HG03045 (cell line): Measurements from ENCODE around the gene FAF1.
"Not testable (repeated sequence)": the region's sequence is repeated elsewhere in the genome, so short reads cannot be mapped to it uniquely, and the experiment has no call there.

Experiments
- ATAC-seq: cut with Tn5 transposase; IDR thresholded peaks from one replicate; pipeline ENCODE4 v1.9.1; 2021; ENCODE audit warnings: mild to moderate bottlenecking, moderate library complexity; ENCODE audit not compliant: unreplicated experiment

Gene FAF1

DNA sequence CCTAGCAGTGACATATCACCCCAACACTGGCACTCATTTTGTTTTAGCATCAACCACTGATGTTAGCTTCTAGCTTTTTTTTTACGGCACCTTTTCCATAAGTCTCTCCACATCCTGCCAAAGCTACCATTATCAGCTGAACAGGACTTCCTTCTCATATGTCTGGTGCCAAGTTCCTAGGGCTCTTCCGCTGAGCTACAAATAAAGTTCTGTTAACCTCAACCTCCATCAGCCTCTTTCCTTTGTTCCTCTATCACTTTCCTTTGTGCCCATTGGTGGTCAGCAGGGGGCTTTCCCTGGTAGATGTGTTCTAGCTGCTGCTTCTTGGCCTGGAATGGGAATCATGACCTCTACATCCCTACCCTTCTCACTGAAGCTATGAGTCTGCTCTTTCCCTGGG lies 163.8 kb downstream of the FAF1 start:
- ATAC-seq: peak; percentile 27

DNA sequence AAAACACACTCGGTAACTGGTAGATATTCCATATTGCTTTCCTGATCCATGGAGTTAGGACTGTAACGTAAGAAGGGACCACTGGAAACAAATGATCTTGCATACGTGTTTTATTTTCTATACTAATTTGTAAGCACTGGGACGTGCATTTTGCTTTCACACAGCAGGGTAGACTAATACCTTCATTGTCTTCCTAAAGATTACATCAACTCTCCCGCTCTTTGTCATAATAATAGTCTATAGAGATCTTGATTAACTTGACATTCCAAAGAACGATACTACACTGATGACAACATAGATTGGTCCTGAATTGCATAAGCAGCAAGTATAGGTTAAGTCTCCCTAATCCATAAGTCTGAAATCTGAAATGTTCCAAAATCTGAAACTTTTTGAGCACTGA lies 166.5 kb downstream of the FAF1 start:
- no peak for ATAC-seq

DNA sequence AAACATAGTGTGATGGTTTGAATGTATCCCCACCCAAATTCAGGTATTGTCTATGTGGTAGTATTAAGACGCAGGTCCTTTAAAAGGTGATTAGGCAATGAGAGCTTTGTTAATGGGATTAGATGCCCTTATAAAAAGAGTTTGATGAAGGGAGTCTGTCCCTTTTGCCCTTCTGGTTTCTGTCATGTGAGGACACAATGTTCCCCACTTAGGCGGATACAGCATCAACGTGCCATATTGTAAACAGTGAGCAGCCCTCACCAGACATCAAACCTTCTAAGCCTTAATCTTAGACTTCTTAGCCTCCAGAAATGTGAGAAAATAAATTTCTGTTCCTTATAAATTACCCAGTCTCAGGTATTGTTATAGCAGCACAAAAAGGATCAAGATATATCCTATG lies 172.8 kb downstream of the FAF1 start:
- ATAC-seq: no peak

DNA sequence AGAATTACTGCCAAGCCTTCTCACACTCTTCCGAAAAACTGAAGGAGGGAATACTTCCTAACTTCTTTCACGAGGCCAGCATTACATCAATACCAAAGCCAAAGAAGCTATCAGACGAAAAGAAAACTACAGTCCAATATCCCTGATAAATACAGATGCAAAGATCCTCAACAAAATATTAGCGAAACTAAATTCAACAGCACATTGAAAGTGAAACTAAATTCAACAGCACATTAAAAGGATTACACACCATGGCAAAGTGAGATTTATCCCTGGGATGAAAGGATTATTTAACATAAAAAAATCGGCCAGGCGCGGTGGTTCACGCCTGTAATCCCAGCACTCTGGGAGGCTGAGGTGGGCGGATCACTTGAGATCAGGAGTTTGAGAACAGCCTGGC lies 176.8 kb downstream of the FAF1 start:
- ATAC-seq: no peak

DNA sequence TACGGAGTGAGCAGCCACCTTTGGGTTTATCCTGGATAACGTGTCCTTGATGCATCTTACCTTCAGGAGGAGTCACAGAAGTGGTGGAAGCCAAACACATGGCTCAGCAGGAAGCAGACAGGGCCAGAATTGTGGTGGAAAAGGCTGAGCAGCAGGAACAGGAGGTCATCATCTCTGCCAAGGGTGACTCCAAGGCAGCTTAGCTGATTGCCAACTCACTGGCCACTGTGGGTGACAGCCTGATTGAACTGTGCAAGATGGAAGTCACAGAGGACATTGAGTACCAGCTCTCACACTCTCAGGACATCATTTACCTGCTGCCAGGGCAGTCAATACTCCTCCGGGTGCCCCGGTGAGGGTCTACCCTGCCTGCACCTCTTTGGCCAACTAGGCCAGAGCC lies 179.3 kb downstream of the FAF1 start:
- no peak for ATAC-seq

DNA sequence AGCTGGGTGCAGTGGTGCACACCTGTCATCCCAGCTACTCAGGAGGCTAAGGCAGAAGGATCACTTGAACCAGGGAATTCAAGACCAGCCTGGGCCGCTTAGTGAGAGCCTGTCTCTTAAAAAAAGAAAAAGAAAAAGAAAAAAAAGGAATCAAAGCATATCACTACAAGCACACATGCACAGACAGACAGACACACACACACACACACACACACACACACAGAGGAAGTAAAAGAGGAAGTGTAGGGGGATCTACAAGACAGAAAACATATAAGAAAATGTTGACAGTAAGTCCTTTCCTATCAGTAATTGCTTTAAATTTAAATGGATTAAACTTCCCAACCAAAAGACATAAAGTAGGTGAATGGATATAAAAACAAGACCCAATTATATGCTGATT lies 180.3 kb downstream of the FAF1 start:
- ATAC-seq: no peak

DNA sequence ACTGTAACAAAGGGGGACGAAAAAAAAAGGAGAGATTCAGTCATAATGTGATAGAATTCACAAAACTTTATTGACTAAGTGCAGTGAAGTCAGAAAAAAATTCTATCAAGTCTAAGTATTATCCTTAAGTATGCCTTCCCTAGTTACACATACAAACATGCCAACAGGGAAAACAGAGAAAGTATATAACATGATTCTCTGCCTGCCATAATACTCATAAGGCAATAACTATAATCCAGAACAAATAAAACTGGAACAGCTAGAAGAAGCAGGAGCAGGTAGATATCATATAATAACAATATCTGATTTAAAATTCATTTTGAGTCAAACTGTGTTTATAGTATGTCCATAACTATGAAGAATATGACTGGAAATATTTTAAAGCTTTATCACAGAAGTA lies 184.3 kb downstream of the FAF1 start:
- no peak for ATAC-seq

DNA sequence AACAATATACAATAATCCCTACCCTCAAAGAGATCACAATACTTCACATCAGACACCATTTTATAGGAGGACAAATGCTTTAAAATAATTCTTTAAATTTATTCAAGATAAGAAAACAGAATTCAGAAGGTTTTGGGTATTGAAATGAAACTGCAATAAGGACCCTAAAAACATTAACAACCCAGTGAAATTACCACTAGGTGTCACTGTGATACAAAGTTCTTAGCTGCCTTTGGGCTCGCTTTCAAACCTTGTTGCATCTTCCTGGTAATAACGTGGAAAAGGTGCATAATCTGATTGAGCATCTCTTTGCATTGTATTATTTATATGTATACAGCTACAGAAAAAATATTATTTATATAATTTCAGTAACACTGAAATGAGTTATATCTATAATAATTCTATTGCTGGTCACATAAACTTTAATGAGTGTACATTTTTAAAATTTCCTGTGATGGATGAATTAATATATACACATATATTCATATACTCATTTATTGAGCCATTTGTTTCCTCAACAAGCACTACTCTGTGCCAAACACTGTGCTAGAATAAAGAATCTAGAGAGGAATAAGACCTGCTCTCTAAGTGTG lies 185.2 kb downstream of the FAF1 start:
- ATAC-seq: no peak

DNA sequence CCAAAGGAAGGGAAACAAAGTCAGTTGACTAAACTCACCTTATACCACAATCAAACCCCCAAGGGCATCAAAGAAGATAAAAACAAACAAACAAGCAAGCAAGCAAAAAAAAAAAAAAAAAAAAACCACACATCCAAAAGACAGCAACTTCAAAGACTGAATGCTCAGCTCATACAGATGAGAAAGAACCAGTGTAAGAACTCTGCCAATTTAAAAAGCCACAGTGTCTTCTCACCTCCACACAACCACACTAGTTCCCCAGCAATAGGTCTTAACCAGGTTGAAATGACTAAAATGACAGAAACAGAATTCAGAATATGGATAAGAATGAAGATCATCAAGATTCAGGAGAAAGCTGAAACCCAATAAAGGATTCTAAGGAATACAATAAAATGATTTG lies 193.4 kb downstream of the FAF1 start:
- ATAC-seq: no peak

DNA sequence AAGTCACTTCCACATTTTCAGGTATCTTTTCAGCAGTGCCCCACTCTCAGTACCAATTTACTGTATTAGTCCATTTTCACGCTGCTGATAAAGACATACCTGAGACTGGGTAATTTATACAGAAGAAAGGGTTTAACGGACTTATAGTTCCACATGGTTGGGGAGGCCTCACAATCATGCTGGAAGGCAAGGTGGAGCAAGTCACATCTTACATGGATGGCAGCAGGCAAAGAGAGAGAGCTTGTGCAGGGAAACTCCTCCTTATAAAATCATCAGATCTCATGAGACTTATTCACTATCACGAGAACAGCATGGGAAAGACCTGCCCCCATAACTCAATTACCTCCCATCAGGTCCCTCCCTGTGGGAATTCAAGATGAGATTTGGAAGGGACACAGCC lies 203.5 kb downstream of the FAF1 start:
- not testable (repeated sequence) for ATAC-seq

DNA sequence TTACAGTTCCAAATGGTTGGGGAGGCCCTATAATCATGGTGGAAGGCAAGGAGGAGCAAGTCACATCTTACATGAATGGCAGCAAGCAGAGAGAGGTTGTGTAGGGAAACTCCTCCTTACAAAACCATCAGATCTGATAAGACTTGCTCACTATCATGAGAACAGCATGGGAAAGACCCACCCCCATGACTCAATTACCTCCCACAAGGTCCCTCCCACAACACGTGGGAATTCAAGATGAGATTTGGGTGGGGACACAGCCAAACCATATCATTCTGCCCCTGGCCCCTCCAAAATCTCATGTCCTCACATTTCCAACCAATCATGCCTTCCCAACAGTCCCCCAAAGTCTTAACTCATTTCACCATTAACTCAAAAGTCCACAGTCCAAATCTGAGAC lies 205.3 kb downstream of the FAF1 start:
- not testable (repeated sequence) for ATAC-seq

DNA sequence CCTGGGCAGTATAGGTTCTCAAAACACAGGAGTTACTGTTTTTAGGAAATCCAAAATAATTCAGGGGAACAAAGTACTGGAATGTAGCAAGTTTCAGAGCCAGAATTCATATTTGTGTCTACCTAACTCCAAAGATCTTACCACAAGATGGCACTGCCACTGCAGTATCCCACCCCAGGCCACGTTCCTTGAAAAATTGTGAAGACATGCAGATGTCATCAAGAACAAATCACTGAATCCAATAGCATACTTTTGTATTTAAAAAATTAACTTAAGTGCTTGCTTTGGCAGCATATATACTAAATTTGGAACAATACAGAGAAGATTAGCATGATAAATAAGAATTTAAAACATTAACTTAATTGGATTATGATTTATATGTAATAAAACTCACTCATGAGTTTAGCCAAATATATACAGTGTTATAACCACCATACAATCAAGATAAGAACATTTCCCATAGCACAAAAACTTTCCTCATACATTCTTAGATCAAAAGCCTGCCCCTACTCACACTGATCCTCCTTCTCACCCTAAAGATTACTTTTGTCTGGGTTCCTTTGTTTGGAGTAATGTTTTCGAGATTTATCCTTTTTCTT lies 209.9 kb downstream of the FAF1 start:
- no peak for ATAC-seq

DNA sequence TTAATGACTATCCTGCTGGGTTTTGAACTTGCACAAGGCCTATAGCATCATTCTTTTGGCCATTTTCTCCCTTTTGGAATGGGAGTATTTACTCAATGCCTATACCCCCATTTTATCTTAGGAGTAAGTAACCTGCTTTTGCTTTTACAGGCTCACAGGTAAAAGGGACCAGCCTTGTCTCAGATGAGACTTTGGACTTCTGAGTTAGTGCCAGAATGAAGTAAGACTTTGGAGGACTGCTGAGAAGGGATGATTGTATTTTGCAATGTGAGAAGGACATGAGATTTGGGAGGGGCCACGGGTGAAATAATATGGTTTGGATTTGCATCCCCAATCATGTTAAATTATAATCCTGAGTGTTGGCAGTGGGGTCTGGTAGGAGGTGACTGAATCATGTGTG lies 212.7 kb downstream of the FAF1 start:
- ATAC-seq: no peak

DNA sequence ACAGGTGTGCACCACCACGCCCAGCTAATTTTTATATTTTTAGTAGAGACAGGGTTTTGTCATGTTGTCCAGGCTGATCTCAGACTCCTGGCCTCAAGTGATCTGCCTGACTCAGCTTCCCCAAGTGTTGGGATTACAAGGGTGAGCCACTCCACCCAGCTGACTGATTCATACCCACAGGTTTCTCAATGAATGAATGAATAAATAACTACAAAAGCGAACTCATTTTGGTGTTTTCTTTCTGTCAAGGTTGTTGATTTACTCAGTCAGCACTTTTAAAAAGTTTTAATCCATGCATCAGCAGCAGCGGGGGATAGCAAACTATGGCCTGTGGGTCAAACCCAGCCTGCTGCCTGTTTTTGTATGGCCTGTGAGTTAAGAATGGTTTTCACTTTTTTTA lies 217.5 kb downstream of the FAF1 start:
- ATAC-seq: no peak

DNA sequence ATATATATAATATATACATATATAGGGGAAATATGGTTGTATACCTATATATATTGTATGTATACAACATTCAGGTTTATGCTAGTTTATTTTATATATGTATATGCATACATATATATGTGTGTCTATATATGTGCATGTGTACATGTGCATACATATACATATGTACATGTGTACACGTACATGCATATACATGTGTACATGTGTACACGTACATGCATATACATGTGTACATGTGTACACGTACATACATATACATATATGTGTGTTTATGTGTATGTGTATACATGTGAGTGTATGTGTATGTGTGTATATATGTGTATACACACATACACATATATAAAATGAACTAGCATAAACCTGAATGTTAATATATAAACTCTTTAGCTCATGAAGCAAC lies 220.9 kb downstream of the FAF1 start:
- no peak for ATAC-seq

DNA sequence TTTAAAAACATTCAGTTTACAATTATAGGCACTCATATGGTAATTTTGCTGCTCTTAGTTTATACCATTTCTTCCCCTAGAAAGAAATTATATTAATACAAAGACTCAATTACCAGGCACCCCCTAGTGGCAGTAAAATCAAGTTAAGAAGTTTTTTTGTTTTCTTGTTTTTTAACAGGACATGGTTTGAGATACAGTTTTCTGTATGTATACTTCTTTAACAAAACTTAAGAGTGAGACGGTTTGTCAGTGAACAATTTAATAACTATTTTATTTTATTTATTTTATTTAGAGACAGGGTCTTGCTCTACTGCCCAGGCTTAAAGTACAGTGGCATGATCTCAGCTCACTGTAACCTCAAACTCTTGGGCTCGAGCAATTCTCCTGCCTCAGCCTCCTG lies 224.6 kb downstream of the FAF1 start:
- no peak for ATAC-seq

DNA sequence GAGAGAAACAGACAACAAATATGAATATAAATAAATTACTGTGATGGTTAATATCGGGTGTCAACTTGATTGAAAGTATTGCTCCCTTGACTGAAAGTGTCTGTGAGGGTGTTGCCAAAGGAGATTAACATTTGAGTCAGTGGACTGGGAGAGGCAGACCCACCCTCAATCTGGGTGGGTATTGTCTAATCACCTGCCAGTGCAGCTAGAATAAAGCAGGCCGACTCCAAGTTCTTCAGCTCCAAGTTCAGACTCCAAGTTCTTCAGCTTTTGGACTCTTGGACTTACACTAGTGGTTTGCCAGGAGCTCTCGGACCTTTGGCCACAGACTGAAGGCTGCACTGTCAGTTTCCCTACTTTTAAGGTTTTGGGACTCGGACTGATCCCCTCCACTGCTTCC lies 232.5 kb downstream of the FAF1 start:
- not testable (repeated sequence) for ATAC-seq

DNA sequence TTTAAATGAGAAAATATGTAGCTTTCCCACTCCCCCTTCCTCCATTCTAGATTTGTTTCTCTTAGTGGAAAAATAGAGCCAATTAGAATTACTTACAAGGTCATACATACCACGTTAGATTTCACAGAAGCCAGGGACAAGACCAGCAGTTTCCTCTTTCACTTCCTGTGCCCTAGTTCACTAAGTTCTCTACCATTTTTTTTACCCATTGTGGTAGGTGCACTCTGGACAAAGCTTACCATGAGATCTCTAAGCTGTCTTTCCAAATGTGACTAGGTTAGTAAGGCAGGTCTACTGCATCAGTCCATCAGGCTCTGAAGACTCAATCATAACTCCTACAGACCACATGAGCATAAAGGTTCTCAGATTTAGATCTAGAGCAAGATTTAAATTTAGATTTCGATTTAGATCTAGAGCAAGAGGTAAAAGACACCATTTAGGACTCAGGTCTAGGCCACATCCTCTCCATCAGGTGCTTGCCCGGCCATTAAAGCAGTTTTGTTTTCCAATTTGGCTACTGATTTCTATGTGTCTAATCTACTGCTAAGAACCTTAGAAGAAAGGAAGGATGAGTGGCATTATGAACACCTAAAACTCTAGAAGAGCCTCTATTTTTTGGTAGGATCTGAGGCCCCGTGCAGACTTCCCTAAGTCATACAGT lies 235.3 kb downstream of the FAF1 start:
- no peak for ATAC-seq

DNA sequence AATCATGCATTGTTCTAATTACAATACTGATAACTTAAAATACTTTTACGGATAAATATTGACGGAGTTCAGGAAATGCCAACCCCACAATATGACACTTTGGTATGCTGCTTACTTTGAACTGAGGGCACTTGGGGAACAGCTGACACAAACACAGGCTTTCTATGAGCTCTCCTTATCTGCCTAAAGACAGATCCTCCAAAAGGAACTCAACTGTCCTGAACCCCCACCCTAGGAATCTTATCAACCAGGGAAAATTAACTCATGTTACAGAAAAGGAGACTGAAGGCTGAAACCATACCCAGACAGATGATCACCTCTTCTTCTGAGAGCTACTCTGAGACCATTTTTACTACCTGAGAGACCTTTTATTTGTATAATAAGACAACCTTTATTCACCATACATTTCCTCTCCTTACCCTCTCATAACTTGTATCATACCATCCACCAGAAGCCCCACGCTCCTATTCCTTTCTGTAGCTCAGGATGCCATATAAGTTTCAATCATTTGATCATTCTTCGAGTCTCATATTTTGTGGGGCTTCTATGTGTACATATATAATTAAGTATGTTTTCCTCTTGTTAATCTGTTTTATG lies 239.5 kb downstream of the FAF1 start:
- ATAC-seq: no peak

DNA sequence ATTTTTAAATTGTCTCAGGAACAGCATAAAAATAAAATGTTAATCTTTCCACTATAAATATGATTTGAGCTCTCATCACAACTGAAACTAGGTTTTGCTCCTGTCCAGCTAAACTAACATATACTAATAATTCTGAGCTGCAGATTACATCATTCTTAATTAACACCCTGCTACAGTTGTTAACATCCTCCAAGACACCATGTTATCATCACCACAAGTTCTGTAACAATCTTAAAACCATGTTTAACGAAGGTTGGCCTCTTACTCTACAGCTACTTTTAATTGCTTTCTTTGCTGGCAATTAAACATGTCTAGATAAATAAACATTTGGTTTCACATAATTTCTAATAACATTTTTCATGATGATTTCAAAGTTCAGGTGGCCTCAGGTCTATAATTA lies 240.9 kb downstream of the FAF1 start:
- ATAC-seq: no peak

DNA sequence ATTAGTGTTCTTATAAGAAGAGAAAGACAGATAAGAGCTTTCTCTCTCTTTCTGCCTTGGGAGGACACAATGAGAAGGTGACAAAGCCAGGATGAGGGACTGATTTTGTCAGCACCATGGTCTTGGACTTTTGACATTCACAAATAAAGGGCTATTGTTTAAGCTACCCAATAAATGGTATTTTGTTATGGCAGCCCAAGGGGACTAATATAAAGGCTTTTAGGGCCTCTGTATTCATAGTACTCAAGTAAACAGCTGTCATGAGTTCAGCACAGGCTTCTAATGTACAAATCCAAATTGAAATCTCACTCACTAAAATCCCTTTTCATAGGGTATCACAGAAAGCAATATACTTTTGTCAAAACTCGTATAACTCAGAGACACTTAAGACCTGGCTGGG lies 242.7 kb downstream of the FAF1 start:
- ATAC-seq: no peak

DNA sequence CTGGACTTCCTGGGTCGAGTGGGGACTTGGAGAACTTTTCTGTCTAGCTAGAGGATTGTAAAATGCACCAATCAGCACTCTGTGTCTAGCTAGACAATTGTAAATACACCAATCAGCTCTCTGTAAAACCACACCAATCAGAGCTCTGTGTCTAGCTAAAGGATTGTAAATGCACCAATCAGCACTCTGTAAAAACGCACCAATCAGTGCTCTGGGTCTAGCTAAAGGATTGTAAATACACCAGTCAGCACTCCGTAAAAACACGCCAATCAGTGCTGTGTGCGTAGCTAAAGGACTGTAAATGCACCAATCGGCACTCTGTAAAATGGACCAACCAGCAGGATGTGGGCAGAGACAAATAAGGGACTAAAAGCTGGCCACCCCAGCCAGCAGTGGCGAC lies 243.6 kb downstream of the FAF1 start:
- not testable (repeated sequence) for ATAC-seq
